Measurements from ENCODE around the gene CHRND.

Gene CHRND

DNA sequence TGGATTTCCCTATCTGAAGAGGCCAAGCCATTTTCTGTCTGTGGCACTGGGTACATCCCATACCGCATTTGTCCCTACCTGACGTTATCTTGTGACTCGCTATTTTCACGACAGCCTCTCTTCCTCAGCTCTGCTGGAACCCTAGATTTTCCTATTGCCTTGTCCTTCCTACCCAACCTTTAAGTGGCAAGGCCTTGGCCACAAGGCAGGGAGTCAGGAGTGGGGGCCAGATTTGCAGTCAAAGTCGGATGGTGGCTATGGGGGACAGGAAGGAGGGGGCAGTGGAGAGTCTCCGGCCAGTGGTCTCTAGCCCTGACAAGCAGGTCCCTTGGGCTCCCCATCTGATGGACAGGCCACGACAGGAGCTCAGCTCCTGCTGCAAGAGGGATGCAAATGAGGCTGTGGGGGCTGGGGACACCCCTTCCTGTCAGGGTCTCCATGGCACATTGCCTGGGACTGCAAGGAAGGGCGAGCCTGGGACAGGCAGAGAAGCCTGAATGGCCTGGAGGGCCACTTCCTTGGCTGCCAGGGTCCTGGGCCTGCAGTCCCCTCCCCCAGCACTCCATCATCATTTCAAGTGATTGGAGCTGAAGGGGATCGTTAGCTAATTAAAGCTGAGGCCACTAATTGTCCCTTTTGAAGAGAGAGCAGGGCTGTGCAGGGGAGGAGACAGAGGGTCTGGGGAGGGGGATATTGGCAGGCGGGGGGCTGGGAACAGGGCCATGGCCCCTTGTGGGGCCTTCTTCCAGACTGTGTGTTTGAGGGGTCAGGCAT is 32.1 kb upstream of the CHRND start:
- no peak for DNase-seq (ENCODE audit: low read depth)
- TF ChIP-seq, protein P1, sequence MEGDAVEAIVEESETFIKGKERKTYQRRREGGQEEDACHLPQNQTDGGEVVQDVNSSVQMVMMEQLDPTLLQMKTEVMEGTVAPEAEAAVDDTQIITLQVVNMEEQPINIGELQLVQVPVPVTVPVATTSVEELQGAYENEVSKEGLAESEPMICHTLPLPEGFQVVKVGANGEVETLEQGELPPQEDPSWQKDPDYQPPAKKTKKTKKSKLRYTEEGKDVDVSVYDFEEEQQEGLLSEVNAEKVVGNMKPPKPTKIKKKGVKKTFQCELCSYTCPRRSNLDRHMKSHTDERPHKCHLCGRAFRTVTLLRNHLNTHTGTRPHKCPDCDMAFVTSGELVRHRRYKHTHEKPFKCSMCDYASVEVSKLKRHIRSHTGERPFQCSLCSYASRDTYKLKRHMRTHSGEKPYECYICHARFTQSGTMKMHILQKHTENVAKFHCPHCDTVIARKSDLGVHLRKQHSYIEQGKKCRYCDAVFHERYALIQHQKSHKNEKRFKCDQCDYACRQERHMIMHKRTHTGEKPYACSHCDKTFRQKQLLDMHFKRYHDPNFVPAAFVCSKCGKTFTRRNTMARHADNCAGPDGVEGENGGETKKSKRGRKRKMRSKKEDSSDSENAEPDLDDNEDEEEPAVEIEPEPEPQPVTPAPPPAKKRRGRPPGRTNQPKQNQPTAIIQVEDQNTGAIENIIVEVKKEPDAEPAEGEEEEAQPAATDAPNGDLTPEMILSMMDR (IDR thresholded peaks at IDR 0.05; ENCODE audit: low read depth, low read length, missing control alignments), result no peak

DNA sequence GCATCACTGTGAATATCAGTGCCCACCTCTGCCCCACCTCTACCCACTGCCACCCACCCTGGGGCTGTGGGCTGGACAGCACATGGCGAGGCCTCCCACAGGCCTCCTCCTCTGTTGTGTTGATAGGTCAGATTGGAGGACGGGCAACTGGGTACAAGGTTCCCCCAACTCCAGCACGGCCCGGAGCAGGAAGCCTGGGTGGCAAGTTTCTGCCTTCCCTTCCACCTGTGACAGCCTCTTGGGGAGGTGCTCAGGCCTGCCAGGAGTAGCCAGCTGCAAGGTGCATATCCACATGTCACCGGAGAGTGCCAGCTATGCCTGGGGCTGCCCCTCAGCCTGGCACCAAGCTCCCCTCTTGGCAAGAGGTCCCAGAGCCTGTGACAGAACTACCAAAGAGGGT is 31.4 kb upstream of the CHRND start:
- no peak overlapping the region for H3K4me3 ChIP-seq (ENCODE audit: low read depth, low read length)
- no peak for DNase-seq (ENCODE audit: low read depth)
- TF ChIP-seq, protein P1 (IDR thresholded peaks at IDR 0.05; ENCODE audit: low read depth, low read length, missing control alignments), result no peak

More for the DNA sequence above, 32.1 kb upstream of the CHRND start:
- H3K4me3 ChIP-seq (ENCODE audit: low read depth, low read length), result no peak overlapping the region

DNA sequence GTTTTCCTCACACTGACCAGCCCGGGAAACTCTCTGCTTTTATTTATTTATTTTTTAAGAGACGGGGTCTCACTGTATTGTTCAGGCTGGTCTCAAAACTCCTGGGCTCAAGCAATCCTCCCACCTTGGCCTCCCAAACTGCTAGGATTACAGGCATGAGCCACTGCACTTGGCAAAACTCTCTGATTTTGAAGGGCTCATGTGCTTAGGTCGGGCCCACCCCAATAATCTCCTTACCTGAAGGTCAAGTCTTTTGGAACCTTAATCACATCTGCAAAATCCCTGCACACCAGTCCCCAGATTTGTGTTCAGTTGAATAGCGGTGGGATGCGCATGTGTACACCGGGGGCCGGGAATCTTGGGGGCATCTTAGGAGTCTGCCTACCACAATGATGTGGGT is 30.7 kb upstream of the CHRND start:
- no peak for DNase-seq (ENCODE audit: low read depth)
- TF ChIP-seq, protein P1 (IDR thresholded peaks at IDR 0.05; ENCODE audit: low read depth, low read length, missing control alignments), result no peak
- H3K4me3 ChIP-seq (ENCODE audit: low read depth, low read length), result no peak overlapping the region

DNA sequence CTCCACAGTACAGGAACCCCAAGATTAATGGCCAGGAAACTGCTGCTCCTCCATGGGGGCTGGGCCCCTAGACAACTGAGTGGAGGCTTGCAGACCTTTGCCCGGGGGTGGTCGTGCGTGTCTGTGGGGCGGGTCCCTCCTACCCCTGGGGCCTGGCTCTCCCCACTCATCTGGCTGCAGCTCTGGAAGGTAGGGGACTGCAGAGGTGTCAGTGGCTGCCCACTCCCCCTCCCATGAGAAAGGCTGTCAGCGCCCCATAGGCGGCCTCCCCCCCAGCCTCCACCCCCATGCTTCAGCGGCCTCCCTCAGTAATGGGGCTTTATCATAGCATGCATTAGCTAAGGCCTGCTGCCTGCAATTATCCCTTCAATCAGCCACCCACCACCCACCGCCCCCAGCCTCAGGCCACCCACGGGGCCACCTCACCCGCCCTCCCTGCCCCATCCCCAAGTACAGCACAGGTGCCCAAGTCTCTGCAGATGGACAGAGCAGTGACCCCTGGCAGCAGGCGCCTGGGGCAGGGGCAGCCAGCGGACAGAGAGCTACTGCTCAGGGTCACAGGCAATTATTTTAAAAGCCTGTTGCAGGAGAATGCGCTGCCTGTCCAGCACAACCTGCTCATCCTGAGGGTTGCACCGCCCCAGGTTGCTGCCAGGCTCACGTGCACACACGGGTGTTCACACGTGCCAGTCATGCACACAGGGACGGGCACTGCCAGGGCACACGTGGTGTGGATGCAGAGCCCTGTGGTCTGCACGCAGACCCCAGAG is 29.3 kb upstream of the CHRND start:
- no peak for DNase-seq (ENCODE audit: low read depth)
- H3K4me3 ChIP-seq (ENCODE audit: low read depth, low read length), result no peak overlapping the region
- TF ChIP-seq, protein P1 (IDR thresholded peaks at IDR 0.05; ENCODE audit: low read depth, low read length, missing control alignments), result no peak

DNA sequence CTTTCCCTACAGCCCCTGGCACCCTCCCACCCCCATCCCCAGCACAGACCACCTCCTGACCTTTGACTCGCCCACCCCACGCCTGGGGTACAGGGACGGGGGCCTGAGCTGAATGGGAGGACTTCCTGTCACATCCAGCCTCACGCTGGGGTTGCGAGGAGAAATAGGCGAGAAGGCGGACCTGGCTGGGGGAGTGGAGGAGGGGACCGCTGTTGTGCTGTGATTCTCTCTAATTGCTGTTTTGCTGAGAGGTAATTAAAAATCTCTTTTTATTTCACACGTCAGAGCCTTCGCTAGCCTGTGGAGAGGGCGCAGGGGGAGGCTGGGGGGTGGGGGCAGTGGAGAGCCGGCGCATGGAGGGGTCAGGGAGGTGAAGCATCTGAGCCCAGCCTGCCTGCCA is 28.6 kb upstream of the CHRND start:
- no peak overlapping the region for H3K4me3 ChIP-seq (ENCODE audit: low read depth, low read length)
- TF ChIP-seq, protein P1 (IDR thresholded peaks at IDR 0.05; ENCODE audit: low read depth, low read length, missing control alignments), result no peak
- no peak for DNase-seq (ENCODE audit: low read depth)

DNA sequence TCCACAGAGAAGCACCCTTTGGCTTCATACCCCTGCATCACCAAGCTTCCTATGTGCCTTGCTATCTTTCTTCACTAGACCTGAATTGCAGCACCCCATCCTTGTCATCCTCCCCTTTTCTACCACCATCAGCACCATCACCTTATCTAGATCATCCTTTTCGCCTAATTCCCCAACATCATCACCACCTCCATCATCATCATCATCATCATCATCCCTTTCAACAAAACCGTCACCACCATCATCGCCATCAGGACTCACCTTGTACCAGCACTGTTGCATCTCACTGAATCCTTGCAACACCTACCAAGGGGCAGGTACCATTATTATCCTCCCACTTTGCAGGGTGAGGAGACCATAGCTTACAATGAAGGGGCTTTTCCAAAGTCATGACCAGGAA is 27.5 kb upstream of the CHRND start:
- H3K4me3 ChIP-seq (ENCODE audit: low read depth, low read length), result no peak overlapping the region
- DNase-seq (ENCODE audit: low read depth), result no peak
- TF ChIP-seq, protein P1 (IDR thresholded peaks at IDR 0.05; ENCODE audit: low read depth, low read length, missing control alignments), result no peak

Measured in GM12864 (cell line).